GM18507 (cell line): ENCODE measurements around the gene FSTL5.
"Not testable (repeated sequence)": the region's sequence is repeated elsewhere in the genome, so short reads cannot be mapped to it uniquely, and the experiment has no call there.

Experiments used
- DNase-seq: peaks from one replicate; pipeline ENCODE4 v3.0.0; 2011; ENCODE audit warnings: low read depth; ENCODE audit not compliant: insufficient read length; ENCODE audit errors: extremely low spot score
- FAIRE-seq: peaks from 2 replicates; lab custom pipeline; 2011; peaks lifted over from hg19 to GRCh38; lab: Jason Lieb, UNC

Gene FSTL5

DNA sequence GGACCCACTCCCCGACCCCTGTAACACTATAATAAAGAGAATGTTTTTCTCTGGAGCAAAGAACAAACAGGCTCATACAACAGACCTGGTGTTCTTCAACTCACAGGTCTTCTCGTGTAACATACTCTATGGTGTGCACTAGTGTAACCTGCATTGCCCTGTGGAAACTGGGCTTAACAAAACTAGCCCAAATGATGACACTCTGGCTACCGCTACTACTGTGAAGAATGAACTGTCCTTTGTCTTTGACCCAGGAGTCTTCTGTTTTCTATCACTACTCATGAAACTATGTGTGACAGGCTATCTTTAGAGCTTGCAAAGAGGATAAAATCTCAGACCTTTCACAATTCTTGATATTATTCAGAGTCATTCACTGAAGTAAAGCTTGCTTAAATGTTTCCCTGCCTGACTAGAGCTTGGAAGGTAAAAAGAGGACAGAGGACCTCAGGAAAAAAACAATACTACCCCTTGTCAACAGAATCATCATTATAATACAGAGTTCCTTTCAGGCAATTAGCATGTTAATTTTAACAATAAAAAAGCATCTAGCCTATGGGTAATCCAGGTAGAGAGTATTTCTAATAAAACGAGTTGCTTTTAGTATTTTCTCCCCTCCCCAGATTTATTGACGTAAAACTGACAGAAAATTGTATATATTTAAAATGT lies 59.2 kb downstream of the FSTL5 start:
- no peak for DNase-seq
- no peak for FAIRE-seq

DNA sequence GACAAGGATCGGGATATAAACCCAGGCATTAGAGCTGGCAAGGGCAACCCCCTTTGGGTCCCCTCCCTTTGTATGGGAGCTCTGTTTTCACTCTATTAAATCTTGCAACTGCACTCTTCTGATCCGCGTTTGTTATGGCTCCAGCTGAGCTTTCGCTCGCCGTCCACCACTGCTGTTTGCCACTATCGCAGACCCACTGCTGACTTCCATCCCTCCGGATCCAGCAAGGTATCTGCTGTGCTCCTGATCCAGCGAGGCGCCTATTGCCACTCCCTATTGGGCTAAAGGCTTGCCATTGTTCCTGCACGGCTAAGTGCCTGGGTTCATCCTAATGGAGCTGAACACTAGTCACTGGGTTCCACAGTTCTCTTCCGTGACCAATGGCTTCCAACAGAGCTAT lies 59.9 kb downstream of the FSTL5 start:
- FAIRE-seq, DNase-seq: not testable (repeated sequence)

DNA sequence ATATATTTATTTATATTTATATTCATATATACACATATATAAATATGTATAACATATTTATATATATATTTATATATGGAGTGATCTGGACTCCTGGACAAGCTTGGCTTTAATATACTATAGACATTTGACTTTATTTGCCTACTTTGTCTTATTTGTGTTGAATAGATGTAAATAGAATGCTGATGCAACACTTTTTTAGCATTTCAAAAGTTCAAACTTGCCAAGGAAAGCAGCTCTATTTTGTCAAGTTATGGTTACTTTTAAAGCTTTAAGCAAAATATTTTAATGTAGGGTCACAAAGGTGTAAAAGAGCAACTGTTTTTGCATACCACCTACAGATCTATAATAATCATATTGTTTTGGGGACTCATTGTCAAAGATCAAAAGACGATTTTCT lies 61.1 kb downstream of the FSTL5 start:
- DNase-seq (no peak), FAIRE-seq (no peak)

DNA sequence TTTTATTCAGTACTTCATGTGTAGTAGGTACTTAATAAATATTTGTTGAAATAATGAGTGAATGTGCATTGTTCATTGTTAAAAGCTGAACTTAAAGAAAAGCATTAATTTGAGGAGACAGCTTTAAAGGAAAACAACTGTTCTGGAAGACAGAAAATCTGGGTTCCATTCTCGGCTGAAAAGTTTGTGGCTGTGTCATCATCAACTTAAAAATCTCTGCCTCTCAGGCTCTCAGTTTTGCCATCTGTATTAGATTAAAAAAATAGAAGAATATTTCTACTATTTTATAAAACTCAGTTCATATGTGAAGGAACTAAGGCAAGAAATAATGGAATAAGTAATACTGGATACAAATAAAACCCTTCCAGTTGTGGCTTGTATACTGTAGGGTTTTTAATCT lies 62.5 kb downstream of the FSTL5 start:
- no peak for DNase-seq
- no peak for FAIRE-seq

DNA sequence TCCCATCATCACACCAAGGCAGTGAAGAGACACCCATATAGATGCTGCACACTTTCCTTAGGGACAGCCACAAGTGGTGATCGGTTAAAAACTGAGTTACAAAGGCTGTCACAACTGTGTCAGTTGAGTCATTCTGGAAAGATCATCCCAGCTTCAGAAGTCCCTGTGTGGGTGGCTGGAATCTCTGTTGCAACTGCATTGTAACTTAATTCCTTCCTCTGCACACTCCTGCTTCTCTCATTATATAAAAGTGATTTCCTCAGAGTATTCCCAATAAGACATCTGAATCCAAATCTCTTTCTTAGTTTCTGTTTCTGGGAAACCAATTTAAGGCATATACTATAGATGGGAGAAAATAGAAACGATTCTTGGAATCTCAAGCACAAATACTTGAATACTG lies 88.1 kb downstream of the FSTL5 start:
- no peak for FAIRE-seq
- DNase-seq, result no peak

DNA sequence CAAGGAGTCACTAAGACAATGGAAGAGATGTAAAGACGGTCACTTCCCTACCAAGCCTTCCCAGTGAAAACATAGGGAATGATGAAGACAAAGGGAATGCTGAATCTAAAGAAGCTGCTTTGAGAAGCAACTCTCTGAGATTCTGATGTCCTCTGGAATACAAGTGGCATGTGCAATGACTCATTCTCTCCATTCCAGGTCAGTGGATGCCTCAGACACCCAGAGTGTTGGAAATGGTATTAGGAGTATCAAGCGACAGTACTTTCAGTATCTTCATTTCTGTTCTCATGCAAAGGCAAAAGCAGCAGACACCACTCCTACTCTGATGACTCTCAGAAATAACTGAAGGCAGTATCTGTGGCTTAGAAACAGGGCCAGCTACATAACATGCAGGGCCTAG lies 102.6 kb downstream of the FSTL5 start:
- DNase-seq, result no peak
- FAIRE-seq, result no peak

DNA sequence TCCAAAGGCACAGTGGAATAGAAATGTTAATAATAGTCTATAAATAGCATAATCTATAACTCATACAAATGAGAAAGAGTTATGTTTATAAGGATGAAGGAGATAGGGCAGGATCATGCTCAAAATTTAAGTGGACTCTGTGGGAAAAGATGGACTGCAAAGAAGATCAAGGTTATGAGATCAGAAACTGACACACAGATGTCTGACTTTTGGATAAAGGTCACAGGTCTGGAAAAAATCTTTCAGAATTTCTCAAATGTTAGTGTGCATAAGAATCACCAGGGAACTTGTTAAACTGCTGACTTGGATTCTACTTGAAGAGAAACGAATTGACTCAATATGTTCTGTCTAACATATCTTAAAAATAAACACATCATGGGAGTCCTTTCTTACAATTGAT lies 104.1 kb downstream of the FSTL5 start:
- FAIRE-seq, result no peak
- DNase-seq, result no peak

DNA sequence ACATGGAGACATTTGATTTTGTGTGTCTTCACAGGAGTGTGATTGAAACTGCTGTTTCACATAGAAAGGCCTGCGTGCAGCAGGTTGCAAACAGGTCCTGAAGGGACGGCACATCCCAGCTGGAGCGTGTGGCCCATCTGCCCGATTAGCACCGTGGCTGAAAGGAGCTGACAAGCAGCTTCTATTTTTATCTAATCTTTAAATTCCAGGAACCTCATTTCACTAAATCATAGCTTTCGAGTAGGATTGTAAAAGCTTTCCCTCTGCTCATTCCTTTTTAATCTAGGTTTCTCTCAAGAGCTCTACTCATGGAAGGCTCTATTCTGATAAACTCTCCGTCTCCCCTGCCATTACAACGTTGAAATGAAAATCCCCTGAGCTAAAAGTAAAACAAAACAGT lies 106.8 kb downstream of the FSTL5 start:
- no peak for FAIRE-seq
- no peak for DNase-seq

DNA sequence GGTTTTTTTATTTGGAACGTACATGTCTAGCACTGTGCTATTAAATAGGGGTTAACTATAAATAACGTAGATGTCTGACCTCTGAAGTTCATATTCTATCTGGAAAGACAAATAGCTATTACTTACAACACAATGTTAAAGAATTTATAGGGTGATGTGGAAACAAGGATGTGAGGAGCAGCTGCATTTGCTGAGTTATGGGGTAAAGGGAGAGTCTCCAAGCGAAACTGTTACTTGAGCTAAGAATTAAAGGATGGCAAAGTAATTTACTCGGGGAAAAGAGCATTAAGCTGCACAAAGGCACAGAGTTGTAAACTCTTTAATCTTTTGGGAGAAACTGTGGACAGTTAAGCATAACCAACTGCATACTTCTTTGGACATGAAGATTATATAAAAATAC lies 117.7 kb downstream of the FSTL5 start:
- FAIRE-seq (no peak), DNase-seq (no peak)

DNA sequence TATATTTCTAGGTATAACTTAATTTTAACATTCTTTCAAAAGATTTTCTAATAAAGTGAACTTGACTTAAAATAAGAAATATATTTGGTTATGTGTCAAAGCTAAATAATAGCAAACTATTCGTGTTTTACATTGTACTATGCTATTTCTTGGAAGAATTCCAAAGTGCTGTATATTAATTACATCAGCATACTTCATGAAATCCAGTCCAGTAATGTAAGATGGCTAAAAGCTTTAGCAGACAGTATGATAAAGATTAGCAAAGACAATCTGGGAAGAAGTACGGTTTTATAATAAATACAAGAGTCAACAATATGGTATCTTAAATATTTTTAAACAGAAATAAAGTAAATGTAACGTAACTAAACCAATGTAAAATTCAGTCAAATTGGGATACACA lies 125.7 kb downstream of the FSTL5 start:
- no peak for DNase-seq
- FAIRE-seq, result no peak

DNA sequence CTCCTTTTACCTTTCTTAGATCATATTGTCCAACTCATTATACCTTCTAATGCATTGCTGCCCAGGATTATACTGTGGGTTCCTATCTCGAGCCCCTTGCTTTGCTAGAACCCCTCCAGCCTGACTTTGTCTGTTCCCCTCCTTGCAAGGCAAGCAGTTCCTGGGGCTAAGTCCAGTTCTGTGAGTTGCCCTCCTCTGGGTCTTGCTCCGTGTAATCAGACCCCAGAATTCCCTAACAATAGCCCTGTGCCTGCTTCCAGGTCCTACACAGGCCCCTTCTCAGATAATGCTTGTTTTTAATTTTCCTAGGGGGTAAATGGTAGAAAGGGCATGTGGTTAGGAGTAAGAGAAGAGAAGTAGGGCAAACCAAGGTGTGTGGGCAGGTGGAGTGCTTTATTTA lies 145.9 kb downstream of the FSTL5 start:
- FAIRE-seq (no peak), DNase-seq (no peak)

DNA sequence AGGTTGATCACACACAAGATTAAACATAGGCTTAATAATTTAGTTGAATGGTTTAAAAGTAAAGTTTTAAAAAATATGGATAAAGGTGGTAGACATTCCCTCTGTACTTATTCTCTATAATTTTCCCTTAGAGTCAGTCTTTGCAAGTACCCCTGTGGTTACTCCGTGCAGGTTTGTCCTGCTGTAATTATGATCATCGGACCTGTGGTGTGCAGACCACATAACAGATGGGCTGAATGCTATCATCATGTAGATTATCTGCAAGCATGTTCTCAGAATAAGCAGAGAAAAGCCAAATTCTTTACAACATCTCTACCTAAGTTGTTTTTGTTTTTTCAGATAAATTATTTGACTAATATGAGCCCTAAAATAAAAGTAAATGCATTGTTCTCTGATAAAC lies 146.8 kb downstream of the FSTL5 start:
- no peak for FAIRE-seq

DNA sequence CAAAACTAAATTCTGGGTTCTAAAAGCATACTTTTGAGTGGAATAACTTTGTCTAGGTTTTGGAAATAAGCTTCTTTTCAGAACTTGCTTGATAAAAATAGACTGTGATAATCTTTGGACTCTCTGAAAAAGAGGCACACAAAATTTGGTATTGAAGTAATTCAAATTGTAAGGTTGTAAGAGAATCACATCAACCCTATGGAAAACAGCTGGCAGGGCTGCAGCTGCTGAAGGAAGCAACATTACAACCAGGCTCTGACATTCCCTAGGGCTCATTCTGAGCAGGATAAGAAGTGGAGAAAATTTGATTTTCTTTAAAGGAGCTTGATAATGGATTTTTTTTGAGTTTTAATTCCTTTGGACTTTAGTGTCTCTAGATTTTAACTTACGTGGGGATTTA lies 147.6 kb downstream of the FSTL5 start:
- DNase-seq (no peak), FAIRE-seq (no peak)

More for the DNA sequence above, 146.8 kb downstream of the FSTL5 start:
- no peak for DNase-seq

DNA sequence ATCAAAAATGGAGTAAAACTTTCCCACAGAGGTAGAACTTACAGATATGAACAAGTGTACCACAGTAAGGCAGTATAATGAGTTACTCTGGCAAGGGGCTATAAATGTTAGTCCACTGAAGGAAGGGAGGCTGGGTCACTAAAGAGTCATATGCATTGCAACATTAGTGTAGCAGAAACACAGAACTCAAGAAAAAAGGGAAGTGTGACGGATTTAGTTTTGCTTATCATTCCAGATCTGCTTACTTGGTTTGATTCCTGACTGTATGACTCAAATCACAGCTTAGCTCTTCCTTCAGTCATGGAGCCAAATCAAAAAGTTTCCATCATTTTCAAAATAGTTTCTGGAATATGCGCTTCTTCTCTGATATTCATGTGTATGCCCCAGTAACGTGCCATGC lies 148.7 kb downstream of the FSTL5 start:
- no peak for DNase-seq
- FAIRE-seq, result no peak

DNA sequence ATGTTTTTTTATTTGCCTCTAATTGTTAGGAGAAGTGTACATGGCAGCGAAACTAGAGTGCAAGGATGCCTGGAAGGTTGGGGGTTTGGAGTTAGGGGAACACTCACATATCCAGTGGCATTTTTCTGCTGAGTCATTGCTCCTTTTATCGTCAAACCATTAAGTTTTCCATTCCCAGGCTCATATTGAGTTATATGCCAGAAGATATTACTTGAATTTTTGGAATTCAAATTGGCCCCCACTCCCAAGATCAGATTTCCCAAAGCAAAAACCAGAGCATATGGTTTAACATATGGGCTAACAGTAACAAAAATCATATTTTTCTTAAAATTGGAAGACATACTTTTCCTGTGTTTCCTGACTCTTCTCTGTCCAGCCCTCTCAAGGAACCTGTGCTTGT lies 152.7 kb downstream of the FSTL5 start:
- FAIRE-seq, result no peak

DNA sequence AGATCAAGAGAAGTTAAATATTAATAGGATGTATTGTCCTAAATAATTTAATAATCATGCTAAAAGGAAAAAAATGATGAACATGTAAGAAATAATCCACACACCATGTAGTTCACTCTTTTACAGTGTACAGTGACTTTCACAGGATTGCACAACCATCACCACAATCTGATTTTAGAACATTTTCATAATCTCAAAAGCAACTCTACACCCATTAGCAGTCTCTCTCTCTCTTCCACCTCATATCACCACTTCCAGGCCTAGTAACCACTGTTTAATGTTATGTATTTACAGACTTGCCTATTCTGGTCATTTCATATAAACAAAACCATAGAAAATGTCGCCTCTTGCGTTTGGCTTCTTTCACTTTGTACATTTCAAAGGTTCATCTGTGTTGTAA lies 153.4 kb downstream of the FSTL5 start:
- no peak for FAIRE-seq
- no peak for DNase-seq

More for the DNA sequence above, 152.7 kb downstream of the FSTL5 start:
- DNase-seq, result no peak

DNA sequence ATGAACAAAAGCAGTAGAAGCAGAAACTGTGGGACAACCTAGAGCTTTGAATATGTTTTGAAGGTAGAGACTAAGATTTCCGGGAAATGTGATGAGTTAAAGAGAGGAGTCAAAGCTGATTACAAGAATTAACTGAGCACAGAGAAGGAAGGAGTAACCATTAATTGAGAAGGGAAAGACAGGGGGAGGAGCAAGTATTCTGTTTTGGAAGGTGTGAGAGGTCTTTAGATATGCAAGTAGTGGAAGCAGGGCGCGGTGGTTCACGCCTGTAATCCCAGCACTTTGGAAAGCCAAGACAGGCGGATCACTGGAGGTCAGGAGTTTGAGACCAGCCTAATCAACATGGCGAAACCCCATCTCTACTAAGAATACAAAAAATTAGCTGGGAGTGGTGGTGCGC lies 171.5 kb downstream of the FSTL5 start:
- no peak for FAIRE-seq

DNA sequence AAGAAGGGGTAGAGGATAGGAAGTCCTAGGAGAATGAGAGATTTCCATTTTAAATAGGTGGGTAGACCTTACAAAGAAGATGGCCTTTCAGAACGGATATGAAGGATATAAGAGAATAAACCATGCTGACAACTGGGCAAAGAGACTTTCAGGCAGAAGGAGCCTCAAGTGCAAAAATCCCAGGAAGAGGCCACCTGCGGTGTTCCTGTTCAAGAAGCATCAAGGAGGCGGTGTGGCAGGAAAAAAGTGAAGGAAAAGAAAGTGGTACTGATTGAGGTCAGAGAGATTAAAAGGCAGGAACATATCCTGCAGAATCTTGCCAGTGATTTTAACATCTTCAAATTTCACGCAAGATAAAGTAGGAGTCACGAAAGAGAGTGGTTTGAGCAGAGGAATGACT lies 172.0 kb downstream of the FSTL5 start:
- DNase-seq (no peak), FAIRE-seq (no peak)

More for the DNA sequence above, 171.5 kb downstream of the FSTL5 start:
- DNase-seq, result no peak

DNA sequence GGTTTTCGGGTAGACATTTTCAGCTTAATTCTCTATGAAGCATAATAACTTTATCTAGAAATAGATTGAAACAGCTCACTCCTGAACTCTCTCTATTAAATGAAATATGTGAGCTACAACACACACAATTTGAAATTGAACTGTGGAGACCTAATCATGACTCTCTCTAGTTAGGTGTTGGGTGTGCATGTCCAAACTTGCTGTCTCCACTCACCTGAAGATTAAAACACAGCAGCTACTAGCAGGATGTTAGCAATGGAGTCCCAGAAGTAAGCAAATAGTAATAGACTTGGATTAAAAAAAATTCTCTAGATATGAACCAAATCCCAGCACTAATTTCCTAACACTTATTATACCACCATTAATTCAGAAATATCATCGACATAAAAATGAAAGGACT lies 173.1 kb downstream of the FSTL5 start:
- no peak for DNase-seq
- no peak for FAIRE-seq

DNA sequence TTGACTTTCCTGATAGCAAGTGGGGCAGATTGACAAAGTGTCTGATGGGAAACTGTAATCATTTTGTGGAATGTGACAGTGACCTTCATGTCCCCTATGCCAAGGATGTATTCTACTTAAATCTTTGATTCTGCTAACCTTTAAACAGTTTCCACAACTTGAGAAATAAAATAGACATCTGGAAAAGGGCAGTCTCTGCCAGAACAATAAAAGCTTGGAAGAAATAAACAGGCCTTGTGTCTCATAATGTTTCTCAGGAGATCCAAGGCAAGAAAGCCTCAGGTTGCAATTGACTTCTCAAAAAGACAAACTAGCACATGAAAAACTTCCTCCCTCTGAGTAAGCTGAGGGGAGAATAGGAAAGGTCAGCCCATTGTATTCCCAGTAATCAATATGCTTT lies 174.9 kb downstream of the FSTL5 start:
- FAIRE-seq (no peak), DNase-seq (no peak)

DNA sequence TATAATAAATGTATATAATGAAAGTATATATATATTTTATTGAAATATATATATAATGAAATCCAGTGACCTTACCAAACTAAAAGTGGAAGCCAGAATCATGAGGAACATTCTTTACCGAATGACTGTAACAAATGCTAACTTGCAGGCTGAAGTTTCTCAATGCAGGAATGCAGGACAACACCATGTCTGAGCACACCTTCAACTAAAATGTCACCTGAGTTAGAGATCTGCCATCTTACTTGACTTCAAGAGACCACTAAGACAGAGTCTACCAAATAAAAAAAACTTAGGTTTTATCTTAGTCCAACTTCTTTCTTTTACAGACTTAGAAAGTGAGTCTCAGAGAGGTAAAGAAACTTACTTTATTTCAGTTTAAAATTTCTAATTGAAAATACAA lies 176.2 kb downstream of the FSTL5 start:
- DNase-seq, result no peak
- no peak for FAIRE-seq

DNA sequence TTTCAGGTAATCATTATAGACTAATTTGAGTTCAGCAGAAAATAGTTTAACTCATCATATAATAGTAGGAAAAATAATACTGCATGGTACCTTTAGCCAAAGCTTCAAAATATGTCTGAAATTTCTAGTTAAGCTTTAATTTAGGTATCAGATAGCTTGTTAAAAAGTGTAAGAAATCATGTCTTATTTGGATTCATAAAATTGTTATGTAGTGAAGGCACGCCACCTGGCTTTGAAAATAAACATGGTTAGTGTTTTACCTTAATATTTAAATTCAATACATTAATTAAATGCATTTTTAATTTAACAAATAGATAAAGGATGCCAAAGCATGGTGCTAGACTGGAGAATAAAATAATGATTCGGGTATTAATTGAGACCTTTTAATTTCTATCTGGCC lies 211.4 kb downstream of the FSTL5 start:
- DNase-seq (no peak), FAIRE-seq (no peak)
